GM12878 (cell line): Measurements from ENCODE around the gene DGLUCY.

Experiments used
- KAT2A ChIP-seq: conservative IDR thresholded peaks from 2 replicates; pipeline ENCODE4 v1.6.1; 2011; ENCODE audit warnings: low read depth, low read length; ENCODE audit not compliant: control insufficient read depth
- POLR2A ChIP-seq: IDR thresholded peaks from 2 replicates; pipeline ENCODE4 v1.6.1; 2011; ENCODE audit warnings: low read depth, mild to moderate bottlenecking, low read length
- POLR2AphosphoS5 ChIP-seq: IDR thresholded peaks from 2 replicates; pipeline ENCODE4 v1.6.1; 2011; ENCODE audit warnings: mild to moderate bottlenecking, low read length, inconsistent platforms
- TF ChIP-seq, protein P1 (sequence below): fragments of 450-650 bp; formaldehyde crosslinking; IDR thresholded peaks from 2 replicates; pipeline ENCODE4 v1.5.0; 2022; ENCODE audit warnings: mild to moderate bottlenecking, missing genetic modification characterization
- TF ChIP-seq, protein P2 (sequence below): IDR thresholded peaks from 2 replicates; pipeline ENCODE4 v1.6.1; 2012; ENCODE audit warnings: low read depth, low read length, improper control_type of control experiment
- TF ChIP-seq, protein P3 (sequence below): fragments of 450-650 bp; IDR thresholded peaks from 2 replicates; pipeline ENCODE4 v1.6.1; 2017; ENCODE audit warnings: mild to moderate bottlenecking, moderate library complexity

DNA sequence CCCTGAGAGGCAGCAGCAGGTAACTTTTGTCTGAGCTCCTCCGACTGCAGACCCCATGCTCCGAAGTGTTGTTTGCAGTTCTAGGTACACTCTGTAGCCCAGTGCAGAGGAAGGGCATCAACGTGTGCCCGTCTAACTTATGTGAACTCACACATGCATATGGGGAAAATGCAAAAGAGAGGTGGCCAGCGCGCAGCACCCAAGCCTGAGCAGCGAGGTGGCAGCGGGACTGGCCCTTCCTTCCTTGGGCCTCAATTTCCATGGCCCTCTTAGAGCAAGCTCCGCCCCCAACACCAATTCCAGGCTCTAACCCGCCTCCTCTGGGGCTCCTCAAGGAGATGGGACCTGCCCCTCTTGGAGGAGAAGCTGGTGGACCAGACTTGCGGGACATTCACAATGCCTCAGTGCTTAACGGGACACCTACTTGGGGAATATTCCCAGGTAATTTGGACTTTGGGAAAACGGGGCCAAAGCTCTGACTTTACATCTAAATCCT, 102.9 kb downstream of the DGLUCY start:
- TF ChIP-seq, protein P1, sequence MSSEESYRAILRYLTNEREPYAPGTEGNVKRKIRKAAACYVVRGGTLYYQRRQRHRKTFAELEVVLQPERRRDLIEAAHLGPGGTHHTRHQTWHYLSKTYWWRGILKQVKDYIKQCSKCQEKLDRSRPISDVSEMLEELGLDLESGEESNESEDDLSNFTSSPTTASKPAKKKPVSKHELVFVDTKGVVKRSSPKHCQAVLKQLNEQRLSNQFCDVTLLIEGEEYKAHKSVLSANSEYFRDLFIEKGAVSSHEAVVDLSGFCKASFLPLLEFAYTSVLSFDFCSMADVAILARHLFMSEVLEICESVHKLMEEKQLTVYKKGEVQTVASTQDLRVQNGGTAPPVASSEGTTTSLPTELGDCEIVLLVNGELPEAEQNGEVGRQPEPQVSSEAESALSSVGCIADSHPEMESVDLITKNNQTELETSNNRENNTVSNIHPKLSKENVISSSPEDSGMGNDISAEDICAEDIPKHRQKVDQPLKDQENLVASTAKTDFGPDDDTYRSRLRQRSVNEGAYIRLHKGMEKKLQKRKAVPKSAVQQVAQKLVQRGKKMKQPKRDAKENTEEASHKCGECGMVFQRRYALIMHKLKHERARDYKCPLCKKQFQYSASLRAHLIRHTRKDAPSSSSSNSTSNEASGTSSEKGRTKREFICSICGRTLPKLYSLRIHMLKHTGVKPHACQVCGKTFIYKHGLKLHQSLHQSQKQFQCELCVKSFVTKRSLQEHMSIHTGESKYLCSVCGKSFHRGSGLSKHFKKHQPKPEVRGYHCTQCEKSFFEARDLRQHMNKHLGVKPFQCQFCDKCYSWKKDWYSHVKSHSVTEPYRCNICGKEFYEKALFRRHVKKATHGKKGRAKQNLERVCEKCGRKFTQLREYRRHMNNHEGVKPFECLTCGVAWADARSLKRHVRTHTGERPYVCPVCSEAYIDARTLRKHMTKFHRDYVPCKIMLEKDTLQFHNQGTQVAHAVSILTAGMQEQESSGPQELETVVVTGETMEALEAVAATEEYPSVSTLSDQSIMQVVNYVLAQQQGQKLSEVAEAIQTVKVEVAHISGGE (CRISPR knock-in tag) = no peak
- TF ChIP-seq, protein P2, sequence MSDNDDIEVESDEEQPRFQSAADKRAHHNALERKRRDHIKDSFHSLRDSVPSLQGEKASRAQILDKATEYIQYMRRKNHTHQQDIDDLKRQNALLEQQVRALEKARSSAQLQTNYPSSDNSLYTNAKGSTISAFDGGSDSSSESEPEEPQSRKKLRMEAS = no peak
- TF ChIP-seq, protein P3, sequence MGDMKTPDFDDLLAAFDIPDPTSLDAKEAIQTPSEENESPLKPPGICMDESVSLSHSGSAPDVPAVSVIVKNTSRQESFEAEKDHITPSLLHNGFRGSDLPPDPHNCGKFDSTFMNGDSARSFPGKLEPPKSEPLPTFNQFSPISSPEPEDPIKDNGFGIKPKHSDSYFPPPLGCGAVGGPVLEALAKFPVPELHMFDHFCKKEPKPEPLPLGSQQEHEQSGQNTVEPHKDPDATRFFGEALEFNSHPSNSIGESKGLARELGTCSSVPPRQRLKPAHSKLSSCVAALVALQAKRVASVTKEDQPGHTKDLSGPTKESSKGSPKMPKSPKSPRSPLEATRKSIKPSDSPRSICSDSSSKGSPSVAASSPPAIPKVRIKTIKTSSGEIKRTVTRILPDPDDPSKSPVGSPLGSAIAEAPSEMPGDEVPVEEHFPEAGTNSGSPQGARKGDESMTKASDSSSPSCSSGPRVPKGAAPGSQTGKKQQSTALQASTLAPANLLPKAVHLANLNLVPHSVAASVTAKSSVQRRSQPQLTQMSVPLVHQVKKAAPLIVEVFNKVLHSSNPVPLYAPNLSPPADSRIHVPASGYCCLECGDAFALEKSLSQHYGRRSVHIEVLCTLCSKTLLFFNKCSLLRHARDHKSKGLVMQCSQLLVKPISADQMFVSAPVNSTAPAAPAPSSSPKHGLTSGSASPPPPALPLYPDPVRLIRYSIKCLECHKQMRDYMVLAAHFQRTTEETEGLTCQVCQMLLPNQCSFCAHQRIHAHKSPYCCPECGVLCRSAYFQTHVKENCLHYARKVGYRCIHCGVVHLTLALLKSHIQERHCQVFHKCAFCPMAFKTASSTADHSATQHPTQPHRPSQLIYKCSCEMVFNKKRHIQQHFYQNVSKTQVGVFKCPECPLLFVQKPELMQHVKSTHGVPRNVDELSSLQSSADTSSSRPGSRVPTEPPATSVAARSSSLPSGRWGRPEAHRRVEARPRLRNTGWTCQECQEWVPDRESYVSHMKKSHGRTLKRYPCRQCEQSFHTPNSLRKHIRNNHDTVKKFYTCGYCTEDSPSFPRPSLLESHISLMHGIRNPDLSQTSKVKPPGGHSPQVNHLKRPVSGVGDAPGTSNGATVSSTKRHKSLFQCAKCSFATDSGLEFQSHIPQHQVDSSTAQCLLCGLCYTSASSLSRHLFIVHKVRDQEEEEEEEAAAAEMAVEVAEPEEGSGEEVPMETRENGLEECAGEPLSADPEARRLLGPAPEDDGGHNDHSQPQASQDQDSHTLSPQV = no peak
- TF ChIP-seq KAT2A = no peak
- TF ChIP-seq POLR2A = no peak
- no peak for TF ChIP-seq POLR2AphosphoS5
